Colonic mucosa (tissue), 4 donors: ENCODE measurements around the gene KCNH8. TPM values are rescaled to one million over a fixed set of nuclear protein-coding genes. Genes with fewer than 3 reads are reported as not detected.

Source experiments
- DNase-seq: peaks from one replicate; pipeline ENCODE4 v3.0.0-alpha.2; 2020
- H3K27ac ChIP-seq: fragments of 200-600 bp; one replicate; pipeline ENCODE4 v1.8.0; 2021
- H3K27me3 ChIP-seq: fragments of 200-600 bp; one replicate; pipeline ENCODE4 v1.8.0; 2021
- H3K36me3 ChIP-seq: fragments of 200-600 bp; one replicate; pipeline ENCODE4 v1.8.0; 2021
- H3K4me1 ChIP-seq: fragments of 200-600 bp; one replicate; pipeline ENCODE4 v1.8.0; 2021; ENCODE audit warnings: mild to moderate bottlenecking
- H3K4me3 ChIP-seq: fragments of 200-600 bp; one replicate; pipeline ENCODE4 v1.8.0; 2021
- H3K9ac ChIP-seq, 2 donors: one replicate each; pipeline ENCODE4 v1.7.0; 2013; ENCODE audit warnings: control low read depth in 2 of 2, low read depth in 2 of 2, low read length in 2 of 2
- H3K9me3 ChIP-seq: fragments of 200-600 bp; one replicate; pipeline ENCODE4 v1.8.0; 2021
- intact Hi-C: fragments of 100-400 bp; cut with DNase I; formaldehyde crosslinking; loops from one replicate; pipeline ENCODE4 v1.14.1; 2022
- total RNA-seq, 2 donors: library from RNA; stranded (reverse); fragmentation: NEBNext Ultra II Directional in 1 of 2; extraction: Animal tissue kit (Norgen Biotek cat#: 25700) in 1 of 2; gene quantifications; one replicate each; pipeline ENCODE4 v1.2.1, GENCODE V29; 2021
- TF ChIP-seq, protein P1 (sequence below): fragments of 200-600 bp; IDR thresholded peaks from one replicate; pipeline ENCODE4 v1.8.0; 2022; ENCODE audit warnings: antibody characterized with exemption, mild to moderate bottlenecking
- donor health status: healthy.
- donor health status: DM: no; HTN: no; CAD: no.
- donor health status: DM: no; HTN: no; CAD: no.

The KCNH8 gene
- total RNA-seq, 2 donors from 2014 or later: 0.77 TPM

GRCh38 chr3:19173945-19174344, 25.6 kb downstream of the KCNH8 start:
- no peaks in the 10 kb centered on the region for H3K4me1 ChIP-seq
- no peak overlapping the region for H3K9ac ChIP-seq
- no peaks in the 10 kb centered on the region for H3K9me3 ChIP-seq
- no peaks in the 10 kb centered on the region for H3K36me3 ChIP-seq
- intact Hi-C loops: no loop called here
- TF ChIP-seq, protein P1, sequence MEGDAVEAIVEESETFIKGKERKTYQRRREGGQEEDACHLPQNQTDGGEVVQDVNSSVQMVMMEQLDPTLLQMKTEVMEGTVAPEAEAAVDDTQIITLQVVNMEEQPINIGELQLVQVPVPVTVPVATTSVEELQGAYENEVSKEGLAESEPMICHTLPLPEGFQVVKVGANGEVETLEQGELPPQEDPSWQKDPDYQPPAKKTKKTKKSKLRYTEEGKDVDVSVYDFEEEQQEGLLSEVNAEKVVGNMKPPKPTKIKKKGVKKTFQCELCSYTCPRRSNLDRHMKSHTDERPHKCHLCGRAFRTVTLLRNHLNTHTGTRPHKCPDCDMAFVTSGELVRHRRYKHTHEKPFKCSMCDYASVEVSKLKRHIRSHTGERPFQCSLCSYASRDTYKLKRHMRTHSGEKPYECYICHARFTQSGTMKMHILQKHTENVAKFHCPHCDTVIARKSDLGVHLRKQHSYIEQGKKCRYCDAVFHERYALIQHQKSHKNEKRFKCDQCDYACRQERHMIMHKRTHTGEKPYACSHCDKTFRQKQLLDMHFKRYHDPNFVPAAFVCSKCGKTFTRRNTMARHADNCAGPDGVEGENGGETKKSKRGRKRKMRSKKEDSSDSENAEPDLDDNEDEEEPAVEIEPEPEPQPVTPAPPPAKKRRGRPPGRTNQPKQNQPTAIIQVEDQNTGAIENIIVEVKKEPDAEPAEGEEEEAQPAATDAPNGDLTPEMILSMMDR: no peak
- H3K27ac ChIP-seq: no peak overlapping the region
- no peaks in the 10 kb centered on the region for H3K27me3 ChIP-seq
- H3K4me3 ChIP-seq: no peak overlapping the region
- DNase-seq: no peak

DNA sequence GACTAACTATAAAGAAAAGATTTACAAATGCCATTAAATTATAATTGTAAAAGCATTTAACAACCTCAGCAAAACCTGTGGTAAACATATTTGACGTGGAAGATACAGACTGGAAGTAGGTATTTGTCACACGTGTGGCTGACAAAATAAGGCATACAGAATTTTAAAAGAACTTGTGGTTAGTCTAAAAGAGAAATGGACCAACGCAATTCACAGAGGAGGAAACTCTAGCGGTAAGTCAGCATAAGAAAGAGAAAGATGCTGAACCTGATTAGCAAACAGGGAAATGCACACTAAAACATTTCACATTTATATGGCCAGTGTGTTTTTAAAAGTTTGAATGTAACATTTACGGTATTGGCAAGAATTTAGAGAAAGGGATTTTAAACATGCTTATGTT, 35.3 kb downstream of the KCNH8 start:
- H3K4me1 ChIP-seq: no peaks in the 10 kb centered on the region
- no peak overlapping the region for H3K27ac ChIP-seq
- no peaks in the 10 kb centered on the region for H3K27me3 ChIP-seq
- intact Hi-C loops: no loop called here
- H3K9ac ChIP-seq: no peak overlapping the region
- H3K4me3 ChIP-seq: no peak overlapping the region
- TF ChIP-seq, protein P1: no peak
- H3K9me3 ChIP-seq: no peaks in the 10 kb centered on the region
- no peaks in the 10 kb centered on the region for H3K36me3 ChIP-seq
- no peak for DNase-seq

DNA sequence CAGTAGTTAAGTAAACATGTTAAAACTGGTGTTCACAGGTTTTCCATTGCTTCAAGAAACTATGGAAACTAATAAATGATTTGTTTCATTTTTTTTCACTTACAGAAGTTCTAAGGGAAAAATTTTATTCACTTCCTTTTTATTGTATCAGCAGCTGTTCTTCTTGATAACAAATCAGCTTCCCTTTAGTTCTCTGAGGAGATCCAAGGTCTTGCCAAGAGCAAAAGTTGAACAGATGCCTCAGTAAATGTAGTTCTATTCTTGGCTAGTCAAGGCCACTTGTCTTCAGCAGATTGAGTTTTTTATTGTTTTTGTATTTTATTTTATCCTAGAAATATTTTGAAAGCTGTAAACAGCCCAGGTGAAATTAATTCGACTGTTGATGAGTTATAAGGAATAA, 41.8 kb downstream of the KCNH8 start:
- intact Hi-C loops: no loop called here
- Histone ChIP-seq H3K4me3 (no peak overlapping the region), H3K9ac (no peak overlapping the region), H3K4me1 (no peaks in the 10 kb centered on the region), H3K27ac (no peak overlapping the region), H3K27me3 (no peaks in the 10 kb centered on the region), H3K36me3 (no peaks in the 10 kb centered on the region), H3K9me3 (no peaks in the 10 kb centered on the region)
- TF ChIP-seq, protein P1: no peak
- no peak for DNase-seq

DNA sequence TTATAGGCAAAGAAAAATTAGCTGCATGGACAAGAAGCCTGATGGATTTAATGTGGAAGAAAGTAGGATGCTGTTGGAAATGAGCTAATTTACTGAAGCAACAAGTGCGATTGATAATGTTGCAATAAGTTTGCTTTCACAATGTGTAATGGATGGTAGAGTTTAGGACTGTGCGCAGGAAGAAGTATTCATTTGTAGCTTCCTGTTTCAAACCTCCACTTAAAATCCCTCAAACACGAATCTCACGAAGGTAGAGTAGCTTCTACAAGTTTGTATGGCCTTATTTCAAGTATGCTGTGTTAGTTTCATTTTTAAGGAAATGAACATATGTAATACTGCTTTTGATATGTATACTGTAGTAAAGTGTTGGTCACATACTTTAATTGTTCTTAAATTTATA, 42.3 kb downstream of the KCNH8 start:
- no peak for DNase-seq
- no peaks in the 10 kb centered on the region for H3K9me3 ChIP-seq
- TF ChIP-seq, protein P1: no peak
- intact Hi-C loops: no loop called here
- no peaks in the 10 kb centered on the region for H3K4me1 ChIP-seq
- no peak overlapping the region for H3K27ac ChIP-seq
- H3K27me3 ChIP-seq: no peaks in the 10 kb centered on the region
- H3K4me3 ChIP-seq: no peak overlapping the region
- no peak overlapping the region for H3K9ac ChIP-seq
- no peaks in the 10 kb centered on the region for H3K36me3 ChIP-seq

DNA sequence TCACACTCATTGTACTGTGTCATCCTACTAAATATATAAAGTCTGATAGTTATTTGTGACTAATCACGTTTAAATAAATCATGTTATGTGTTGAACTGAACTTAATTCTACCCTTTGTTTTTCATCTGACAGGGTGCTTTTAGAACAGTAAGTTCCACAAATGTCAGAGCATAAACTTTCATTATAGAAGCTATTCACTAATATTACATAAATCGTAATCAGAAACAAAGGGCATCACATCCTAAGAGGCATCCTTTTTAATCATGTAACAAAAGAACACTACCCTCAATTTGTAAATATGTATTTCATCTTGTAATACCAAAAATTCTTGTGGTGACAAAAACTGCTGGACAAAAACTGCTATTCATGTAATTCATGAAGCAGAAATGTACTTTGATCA, 50.8 kb downstream of the KCNH8 start:
- intact Hi-C loops: no loop called here
- DNase-seq: no peak
- TF ChIP-seq, protein P1: no peak
- Histone ChIP-seq H3K27ac (no peak overlapping the region), H3K27me3 (no peaks in the 10 kb centered on the region), H3K4me1 (no peaks in the 10 kb centered on the region), H3K4me3 (no peak overlapping the region), H3K9me3 (no peaks in the 10 kb centered on the region), H3K9ac (no peak overlapping the region), H3K36me3 (no peaks in the 10 kb centered on the region)

DNA sequence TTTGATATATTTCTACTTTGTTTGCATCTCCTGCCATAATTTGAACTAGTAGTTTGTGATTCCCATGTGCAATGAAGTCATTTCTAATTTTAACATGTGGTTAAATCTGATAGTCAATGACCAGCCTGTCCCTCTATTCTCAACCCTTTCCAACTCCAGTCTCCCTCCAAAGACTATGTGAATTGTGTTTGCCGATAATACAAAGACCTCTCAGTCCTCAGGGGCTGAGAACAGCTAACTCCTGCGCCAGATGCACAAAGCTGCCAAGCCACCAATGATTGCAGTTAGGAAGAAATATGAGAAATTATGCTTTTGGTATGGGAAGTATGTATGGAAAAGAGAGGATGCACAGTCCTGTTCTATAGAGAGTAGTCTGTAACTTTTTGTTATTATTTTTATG, 54.0 kb downstream of the KCNH8 start:
- Histone ChIP-seq H3K4me1 (no peaks in the 10 kb centered on the region), H3K9me3 (no peaks in the 10 kb centered on the region), H3K9ac (no peak overlapping the region), H3K27me3 (no peaks in the 10 kb centered on the region), H3K4me3 (no peak overlapping the region), H3K27ac (no peak overlapping the region), H3K36me3 (no peaks in the 10 kb centered on the region)
- TF ChIP-seq, protein P1: no peak
- intact Hi-C loops: no loop called here
- DNase-seq: no peak
